Measurements from ENCODE around the gene DOLK.

DOLK gene

DNA sequence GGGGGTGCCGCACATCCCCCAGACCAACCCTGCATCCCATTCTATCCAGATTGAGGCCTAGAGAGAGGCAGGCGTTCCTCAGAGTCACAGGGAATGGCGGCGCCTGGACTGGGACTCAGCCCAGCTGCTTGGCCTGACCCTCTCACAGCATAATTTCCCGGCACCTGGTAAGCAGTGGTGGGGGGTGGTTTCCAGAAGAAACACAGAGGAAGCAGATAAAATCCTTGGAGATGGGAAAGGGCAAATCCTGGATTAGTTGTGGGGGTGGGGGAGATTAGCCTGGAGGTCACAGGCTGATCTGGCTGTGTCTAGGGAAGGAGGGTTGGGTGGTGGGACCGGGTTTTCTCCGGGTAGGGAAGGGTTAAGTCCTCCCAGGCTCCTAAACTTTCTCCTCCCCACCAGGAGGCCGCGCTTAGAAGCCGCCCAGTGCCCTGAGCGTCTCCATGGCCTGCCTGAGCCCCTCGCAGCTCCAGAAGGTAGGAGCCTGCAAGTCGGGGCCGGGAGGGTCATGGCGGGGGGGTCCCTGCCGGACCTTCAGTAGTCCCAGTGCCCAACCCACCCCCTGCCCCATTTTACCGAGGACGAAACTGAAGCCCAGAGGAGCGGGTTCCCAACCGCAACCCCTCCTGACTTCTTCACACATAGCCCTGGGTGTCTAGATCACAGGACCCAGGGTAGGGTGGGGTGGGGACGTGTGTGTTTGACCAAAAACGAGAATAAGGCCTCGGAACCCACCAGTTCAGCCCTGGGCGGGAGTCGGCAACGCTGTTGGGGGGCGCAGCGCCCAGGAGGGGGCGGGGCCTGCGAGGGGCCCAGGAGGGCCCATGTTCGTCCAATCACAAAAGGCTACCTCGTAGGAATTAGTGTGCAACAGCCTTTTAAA is 25.3 kb downstream of the DOLK start:
- H3K27ac Mint-ChIP-seq (ENCODE audit: low read depth), result no peak overlapping the region
- H3K27me3 Mint-ChIP-seq, result no peaks in the 10 kb centered on the region
- ATAC-seq (replicated peaks; ENCODE audit: extremely low read depth, poor library complexity, severe bottlenecking) (no peak), DNase-seq (ENCODE audit: low spot score in 2 of 2) (no peak)
- H3K9me3 Mint-ChIP-seq, result no peaks in the 10 kb centered on the region
- H3K36me3 Mint-ChIP-seq (ENCODE audit: insufficient read depth), result peaks cover 17% of the 10 kb centered on the region
- no peak overlapping the region for H3K4me3 Mint-ChIP-seq
- peaks cover 4% of the 10 kb centered on the region for H3K4me1 Mint-ChIP-seq

DNA sequence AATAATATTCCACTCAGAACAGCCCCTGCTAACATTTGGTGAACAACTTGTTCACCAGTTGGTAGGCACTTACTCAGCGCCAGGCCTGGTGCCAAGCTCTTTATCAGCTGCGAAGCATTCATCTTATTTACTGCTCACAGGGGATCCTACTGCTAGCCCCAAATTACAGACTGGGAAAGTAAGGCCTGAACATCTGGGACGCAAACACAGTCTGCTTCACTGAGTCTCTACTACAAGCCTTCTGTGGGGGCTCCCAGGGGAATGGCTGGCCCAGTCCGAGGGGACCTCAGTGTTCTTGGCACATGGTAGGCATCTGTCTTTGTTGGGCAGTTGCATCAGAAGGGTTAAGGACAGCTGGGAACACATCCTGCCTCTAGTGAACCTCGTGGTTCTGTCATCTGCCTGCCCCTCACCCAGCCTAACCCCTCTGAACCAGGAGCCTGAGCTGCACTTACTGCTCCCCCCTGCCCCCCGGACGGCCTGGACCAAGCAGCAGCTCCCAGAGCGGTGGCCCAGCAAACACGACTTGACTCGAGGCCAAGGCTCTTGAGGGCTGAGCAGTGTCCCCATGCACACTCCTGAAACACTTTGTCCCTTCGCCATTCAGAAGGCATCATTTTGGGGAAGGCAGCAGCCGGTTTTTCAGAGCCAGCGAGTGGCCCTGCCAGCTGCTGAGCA is 26.9 kb downstream of the DOLK start, which contains the start of gene PHYHD1:
PHYHD1 (plus strand) TSS at position 602 of the 678 bp plus-strand sequence. CDS start 1,342 bp downstream, outside the sequence.
- Mint-ChIP-seq H3K36me3 (ENCODE audit: insufficient read depth) (peaks cover 29% of the 10 kb centered on the region), H3K4me3 (no peak within 1 kb of the TSS), H3K27ac (ENCODE audit: low read depth) (no peak within 1 kb of the TSS), H3K4me1 (no peaks in the 10 kb centered on the region), H3K9me3 (no peaks in the 10 kb centered on the region), H3K27me3 (no peaks in the 10 kb centered on the region)
- no peak for ATAC-seq (replicated peaks; ENCODE audit: extremely low read depth, poor library complexity, severe bottlenecking)
- DNase-seq (ENCODE audit: low spot score in 2 of 2), result no peak

DNA sequence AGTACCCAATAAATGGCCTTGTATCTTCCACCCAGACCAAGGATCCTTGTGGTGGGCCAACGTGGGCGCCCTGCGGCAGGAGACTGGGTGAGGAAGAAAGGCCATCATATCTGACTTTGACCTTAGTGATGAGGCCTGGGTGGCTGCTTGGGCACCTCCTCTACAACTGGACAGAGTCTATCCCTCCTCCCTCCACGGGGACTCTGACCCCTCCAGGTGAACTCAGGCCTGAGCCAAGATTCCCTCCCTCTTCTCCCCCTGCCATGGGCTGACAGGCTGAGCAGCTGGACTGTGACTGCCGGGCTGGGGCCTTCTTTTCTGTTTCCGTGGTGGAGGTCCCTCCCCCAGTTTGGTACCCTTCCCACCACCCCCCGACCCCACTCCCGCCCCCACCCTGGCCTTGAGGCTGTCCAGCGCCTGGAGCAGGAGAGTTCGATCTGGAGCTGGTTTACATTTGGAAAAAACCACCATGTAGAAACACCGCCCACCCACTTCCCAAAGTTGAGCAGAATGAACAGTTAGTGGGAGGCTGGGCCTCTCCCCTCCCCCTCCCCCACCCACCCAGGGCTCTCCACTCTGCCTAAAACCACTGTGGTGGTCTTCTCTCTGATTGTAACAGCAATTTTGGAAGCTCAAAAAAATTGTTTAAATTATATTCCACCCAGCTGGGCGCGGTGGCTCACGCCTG is 27.9 kb downstream of the DOLK start:
- no peaks in the 10 kb centered on the region for H3K4me1 Mint-ChIP-seq
- H3K27ac Mint-ChIP-seq (ENCODE audit: low read depth), result peak overlapping the region; percentile 59
- H3K4me3 Mint-ChIP-seq, result no peak overlapping the region
- H3K9me3 Mint-ChIP-seq, result no peaks in the 10 kb centered on the region
- no peaks in the 10 kb centered on the region for H3K27me3 Mint-ChIP-seq
- DNase-seq (ENCODE audit: low spot score in 2 of 2) (no peak), ATAC-seq (replicated peaks; ENCODE audit: extremely low read depth, poor library complexity, severe bottlenecking) (no peak)
- peaks cover 29% of the 10 kb centered on the region for H3K36me3 Mint-ChIP-seq (ENCODE audit: insufficient read depth)

DNA sequence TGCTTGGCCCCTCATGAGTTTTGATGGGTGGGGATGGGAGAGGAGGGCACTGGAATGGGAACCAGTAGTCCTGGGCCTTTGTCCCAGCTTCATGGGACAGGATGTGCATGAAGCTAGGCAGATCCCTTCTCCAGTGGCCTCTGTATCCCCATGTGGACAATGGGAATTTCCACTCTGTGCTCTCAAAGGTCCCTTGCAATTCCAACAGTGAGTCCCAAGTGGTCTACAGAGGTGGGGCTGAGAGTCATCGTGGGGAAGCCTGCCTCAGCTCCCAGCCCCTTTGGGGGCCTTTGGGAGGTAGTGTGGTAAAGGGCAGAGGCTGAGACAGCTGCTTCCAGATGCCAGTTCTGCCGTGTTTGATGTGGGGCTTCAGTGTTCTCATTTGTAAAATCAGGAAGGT is 28.5 kb downstream of the DOLK start:
- Mint-ChIP-seq H3K36me3 (ENCODE audit: insufficient read depth) (peaks cover 29% of the 10 kb centered on the region), H3K27ac (ENCODE audit: low read depth) (peak overlapping the region; percentile 59), H3K4me3 (no peak overlapping the region), H3K27me3 (no peaks in the 10 kb centered on the region), H3K4me1 (no peaks in the 10 kb centered on the region), H3K9me3 (no peaks in the 10 kb centered on the region)
- no peak for DNase-seq (ENCODE audit: low spot score in 2 of 2)
- ATAC-seq (replicated peaks; ENCODE audit: extremely low read depth, poor library complexity, severe bottlenecking), result no peak

DNA sequence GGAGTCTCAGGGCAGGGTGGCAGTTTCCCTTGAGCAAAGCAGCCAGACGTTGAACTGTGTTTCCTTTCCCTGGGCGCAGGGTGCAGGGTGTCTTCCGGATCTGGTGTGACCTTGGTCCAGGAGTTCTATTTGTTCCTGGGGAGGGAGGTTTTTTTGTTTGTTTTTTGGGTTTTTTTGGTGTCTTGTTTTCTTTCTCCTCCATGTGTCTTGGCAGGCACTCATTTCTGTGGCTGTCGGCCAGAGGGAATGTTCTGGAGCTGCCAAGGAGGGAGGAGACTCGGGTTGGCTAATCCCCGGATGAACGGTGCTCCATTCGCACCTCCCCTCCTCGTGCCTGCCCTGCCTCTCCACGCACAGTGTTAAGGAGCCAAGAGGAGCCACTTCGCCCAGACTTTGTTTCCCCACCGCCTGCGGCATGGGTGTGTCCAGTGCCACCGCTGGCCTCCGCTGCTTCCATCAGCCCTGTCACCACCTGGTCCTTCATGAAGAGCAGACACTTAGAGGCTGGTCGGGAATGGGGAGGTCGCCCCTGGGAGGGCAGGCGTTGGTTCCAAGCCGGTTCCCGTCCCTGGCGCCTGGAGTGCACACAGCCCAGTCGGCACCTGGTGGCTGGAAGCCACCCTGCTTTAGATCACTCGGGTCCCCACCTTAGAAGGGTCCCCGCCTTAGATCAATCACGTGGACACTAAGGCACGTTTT is 30.1 kb downstream of the DOLK start:
- H3K4me3 Mint-ChIP-seq, result no peak overlapping the region
- no peaks in the 10 kb centered on the region for H3K27me3 Mint-ChIP-seq
- no peaks in the 10 kb centered on the region for H3K9me3 Mint-ChIP-seq
- no peak for DNase-seq (ENCODE audit: low spot score in 2 of 2)
- H3K27ac Mint-ChIP-seq (ENCODE audit: low read depth), result no peak overlapping the region
- no peak for ATAC-seq (replicated peaks; ENCODE audit: extremely low read depth, poor library complexity, severe bottlenecking)
- H3K36me3 Mint-ChIP-seq (ENCODE audit: insufficient read depth), result peaks cover 33% of the 10 kb centered on the region
- H3K4me1 Mint-ChIP-seq, result peaks cover 15% of the 10 kb centered on the region

DNA sequence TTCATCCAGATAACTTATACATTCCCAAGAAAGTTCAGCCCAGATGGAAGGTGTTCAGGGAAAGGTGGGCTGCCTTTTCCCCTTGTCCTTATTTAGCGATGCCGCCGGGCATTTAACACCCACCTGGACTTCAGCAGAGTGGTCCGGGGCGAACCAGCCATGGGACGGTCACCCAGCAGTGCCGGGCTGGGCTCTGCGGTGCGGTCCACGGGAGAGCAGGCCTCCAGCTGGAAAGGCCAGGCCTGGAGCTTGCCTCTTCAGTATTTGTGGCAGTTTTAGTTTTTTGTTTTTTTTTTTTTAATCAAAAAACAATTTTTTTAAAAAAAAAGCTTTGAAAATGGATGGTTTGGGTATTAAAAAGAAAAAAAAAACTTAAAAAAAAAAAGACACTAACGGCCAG is 30.7 kb downstream of the DOLK start:
- no peaks in the 10 kb centered on the region for H3K9me3 Mint-ChIP-seq
- DNase-seq (ENCODE audit: low spot score in 2 of 2) (no peak), ATAC-seq (replicated peaks; ENCODE audit: extremely low read depth, poor library complexity, severe bottlenecking) (no peak)
- H3K36me3 Mint-ChIP-seq (ENCODE audit: insufficient read depth), result peaks cover 33% of the 10 kb centered on the region
- H3K27me3 Mint-ChIP-seq, result no peaks in the 10 kb centered on the region
- H3K27ac Mint-ChIP-seq (ENCODE audit: low read depth), result no peak overlapping the region
- no peak overlapping the region for H3K4me3 Mint-ChIP-seq
- H3K4me1 Mint-ChIP-seq, result peaks cover 20% of the 10 kb centered on the region

DNA sequence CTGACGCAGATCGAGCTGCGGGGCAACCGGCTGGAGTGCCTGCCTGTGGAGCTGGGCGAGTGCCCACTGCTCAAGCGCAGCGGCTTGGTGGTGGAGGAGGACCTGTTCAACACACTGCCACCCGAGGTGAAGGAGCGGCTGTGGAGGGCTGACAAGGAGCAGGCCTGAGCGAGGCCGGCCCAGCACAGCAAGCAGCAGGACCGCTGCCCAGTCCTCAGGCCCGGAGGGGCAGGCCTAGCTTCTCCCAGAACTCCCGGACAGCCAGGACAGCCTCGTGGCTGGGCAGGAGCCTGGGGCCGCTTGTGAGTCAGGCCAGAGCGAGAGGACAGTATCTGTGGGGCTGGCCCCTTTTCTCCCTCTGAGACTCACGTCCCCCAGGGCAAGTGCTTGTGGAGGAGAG is 31.2 kb downstream of the DOLK start:
- H3K9me3 Mint-ChIP-seq, result no peaks in the 10 kb centered on the region
- no peak for ATAC-seq (replicated peaks; ENCODE audit: extremely low read depth, poor library complexity, severe bottlenecking)
- H3K4me1 Mint-ChIP-seq, result peaks cover 20% of the 10 kb centered on the region
- peak overlapping the region; percentile 25 for H3K27ac Mint-ChIP-seq (ENCODE audit: low read depth)
- peaks cover 33% of the 10 kb centered on the region for H3K36me3 Mint-ChIP-seq (ENCODE audit: insufficient read depth)
- no peaks in the 10 kb centered on the region for H3K27me3 Mint-ChIP-seq
- H3K4me3 Mint-ChIP-seq, result no peak overlapping the region
- DNase-seq (ENCODE audit: low spot score in 2 of 2), result no peak

DNA sequence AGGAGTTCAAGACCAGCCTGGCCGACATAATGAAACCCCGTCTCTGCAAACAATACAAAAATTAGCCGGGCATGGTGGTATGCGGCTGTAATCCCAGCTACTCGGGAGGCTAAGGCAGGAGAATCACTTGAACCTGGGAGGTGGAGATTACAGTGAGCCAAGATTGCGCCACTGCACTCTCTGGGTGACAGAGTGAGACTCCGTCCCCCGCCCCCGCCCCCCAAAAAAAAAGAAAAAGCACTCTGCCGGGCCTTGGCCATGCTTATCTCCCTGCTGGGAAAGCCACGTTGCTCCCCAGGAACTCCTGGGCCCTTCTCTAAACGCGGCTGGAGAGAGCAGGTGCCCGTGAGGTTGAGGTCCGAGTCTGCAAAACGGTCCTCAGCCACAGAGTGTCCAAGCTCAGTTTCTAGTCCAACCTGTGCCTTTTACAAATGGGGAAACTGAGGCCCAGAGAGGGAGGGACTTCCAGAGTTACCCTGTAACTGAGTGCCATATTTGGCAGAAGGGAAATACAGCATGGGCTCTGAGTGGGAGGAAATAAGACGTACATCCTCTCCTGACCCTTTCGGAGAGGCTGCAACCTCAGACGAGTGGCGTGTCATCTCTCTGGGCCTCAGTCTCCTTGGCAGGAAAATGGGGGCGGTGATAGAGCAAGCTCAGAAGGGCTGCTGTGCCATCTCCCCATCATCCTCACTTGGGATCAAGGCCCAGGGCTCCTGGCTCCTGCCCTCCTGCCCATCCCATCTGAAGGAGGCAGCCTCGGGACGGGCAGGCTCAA is 33.2 kb downstream of the DOLK start:
- no peak overlapping the region for H3K27ac Mint-ChIP-seq (ENCODE audit: low read depth)
- peaks cover 33% of the 10 kb centered on the region for H3K36me3 Mint-ChIP-seq (ENCODE audit: insufficient read depth)
- ATAC-seq (replicated peaks; ENCODE audit: extremely low read depth, poor library complexity, severe bottlenecking) (no peak), DNase-seq (ENCODE audit: low spot score in 2 of 2) (no peak)
- peaks cover 25% of the 10 kb centered on the region for H3K4me1 Mint-ChIP-seq
- no peak overlapping the region for H3K4me3 Mint-ChIP-seq
- H3K27me3 Mint-ChIP-seq, result no peaks in the 10 kb centered on the region
- no peaks in the 10 kb centered on the region for H3K9me3 Mint-ChIP-seq

DNA sequence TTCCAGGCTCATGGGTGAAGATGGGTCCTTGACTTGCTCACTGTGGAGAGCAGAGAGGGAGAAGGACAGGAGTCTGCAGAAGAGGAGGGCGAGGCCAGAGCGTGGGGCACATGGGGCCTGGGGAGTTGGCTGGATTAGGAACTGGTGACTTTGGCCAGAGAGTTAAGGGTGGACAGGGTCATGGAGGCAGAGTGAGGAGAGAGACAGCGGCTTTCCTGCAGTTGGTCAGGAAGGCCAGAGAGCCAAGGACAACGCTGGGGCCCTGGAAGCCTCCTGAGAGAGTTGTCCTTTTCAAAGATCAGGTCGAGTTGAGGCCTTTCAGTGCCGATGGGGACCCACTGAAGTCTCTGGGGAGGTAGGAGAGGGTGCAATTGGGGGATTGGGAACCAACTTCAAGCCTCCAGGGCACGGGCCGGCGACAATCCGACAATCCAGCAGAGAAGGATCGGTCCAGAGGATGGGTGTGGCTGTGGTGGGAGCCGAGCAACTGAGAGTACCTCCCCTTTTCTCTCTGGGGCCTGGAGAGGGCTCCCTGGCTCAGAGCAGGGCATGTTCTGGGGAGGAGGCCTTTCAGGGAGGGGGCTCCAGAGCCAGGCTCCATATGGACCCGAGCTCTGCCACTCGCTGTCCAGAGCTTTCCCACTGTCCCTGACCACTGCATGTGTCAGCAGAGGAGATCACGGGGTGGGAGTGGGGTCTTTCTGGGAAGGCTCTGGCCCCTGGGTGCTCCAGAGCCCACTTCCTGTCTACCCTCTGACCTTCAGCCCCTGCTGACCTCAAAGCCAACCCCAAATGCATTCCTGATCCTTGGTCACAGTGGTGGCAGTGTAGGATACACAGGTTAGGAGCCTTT is 34.1 kb downstream of the DOLK start:
- DNase-seq (ENCODE audit: low spot score in 2 of 2) (no peak), ATAC-seq (replicated peaks; ENCODE audit: extremely low read depth, poor library complexity, severe bottlenecking) (no peak)
- H3K9me3 Mint-ChIP-seq, result no peaks in the 10 kb centered on the region
- peak overlapping the region; percentile 89 for H3K27ac Mint-ChIP-seq (ENCODE audit: low read depth)
- H3K36me3 Mint-ChIP-seq (ENCODE audit: insufficient read depth), result peaks cover 34% of the 10 kb centered on the region
- H3K4me1 Mint-ChIP-seq, result peaks cover 25% of the 10 kb centered on the region
- peak overlapping the region; percentile 52 for H3K4me3 Mint-ChIP-seq
- no peaks in the 10 kb centered on the region for H3K27me3 Mint-ChIP-seq

DNA sequence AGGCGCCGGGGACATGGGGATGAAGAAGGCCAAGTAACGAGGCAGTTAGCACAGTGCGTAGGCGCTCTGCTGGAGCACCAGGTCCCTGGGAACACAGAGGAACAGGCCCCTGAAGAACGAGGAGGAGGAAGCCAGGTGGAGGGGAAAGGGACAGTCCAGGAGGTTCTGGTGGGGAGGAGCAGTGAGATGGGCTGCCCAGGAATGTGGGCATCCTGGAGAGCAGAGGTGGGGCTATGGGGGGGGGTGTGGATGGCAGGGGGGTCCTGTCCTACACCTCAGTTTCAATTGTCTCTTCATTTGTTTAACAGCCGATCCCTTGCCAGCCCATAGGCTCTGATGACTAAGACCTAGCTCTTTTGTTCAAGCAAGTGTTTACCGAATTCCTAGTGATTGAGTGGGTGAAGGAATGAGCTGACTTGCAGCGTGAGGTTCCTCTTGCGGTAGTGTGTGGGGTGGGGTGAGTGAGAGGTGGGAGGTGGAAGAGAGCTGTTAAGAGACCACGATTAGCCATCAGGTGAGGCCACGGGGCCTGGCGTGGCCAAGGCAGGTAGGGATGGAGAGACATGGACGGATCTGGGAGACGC is 35.0 kb downstream of the DOLK start:
- H3K9me3 Mint-ChIP-seq, result no peaks in the 10 kb centered on the region
- peaks cover 28% of the 10 kb centered on the region for H3K4me1 Mint-ChIP-seq
- peaks cover 29% of the 10 kb centered on the region for H3K36me3 Mint-ChIP-seq (ENCODE audit: insufficient read depth)
- DNase-seq (ENCODE audit: low spot score in 2 of 2), result no peak
- H3K4me3 Mint-ChIP-seq, result peak overlapping the region; percentile 52
- ATAC-seq (replicated peaks; ENCODE audit: extremely low read depth, poor library complexity, severe bottlenecking), result no peak
- no peaks in the 10 kb centered on the region for H3K27me3 Mint-ChIP-seq
- H3K27ac Mint-ChIP-seq (ENCODE audit: low read depth), result peak overlapping the region; percentile 89

DNA sequence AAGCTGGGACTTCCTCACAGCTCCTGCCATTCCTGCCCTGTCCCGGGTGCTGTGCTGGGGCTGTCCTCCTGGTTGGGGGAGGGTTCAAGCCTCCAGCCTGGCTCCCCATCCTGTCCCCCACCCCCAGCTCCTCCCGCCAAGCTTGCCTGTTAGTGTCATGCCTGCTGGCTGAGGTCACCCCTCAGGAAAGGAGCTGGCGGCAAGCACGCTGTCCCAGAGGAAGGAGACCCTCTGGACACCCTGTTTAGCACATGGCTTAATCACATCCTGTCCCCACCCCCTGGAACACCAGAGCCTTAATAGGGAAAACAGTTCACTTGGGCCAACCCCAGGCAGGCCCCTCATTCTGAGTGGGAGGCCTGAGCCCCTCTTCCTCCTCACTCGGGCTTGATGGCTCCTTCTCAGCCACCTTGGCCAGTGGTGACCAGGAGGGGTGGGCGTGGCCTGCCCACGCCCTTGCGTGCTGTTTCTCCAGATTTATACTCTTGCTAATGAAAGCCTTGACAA is 35.8 kb downstream of the DOLK start:
- Mint-ChIP-seq H3K27ac (ENCODE audit: low read depth) (peak overlapping the region; percentile 89), H3K9me3 (no peaks in the 10 kb centered on the region), H3K4me3 (no peak overlapping the region), H3K36me3 (ENCODE audit: insufficient read depth) (peaks cover 25% of the 10 kb centered on the region), H3K27me3 (no peaks in the 10 kb centered on the region), H3K4me1 (peaks cover 30% of the 10 kb centered on the region)
- no peak for DNase-seq (ENCODE audit: low spot score in 2 of 2)
- ATAC-seq (replicated peaks; ENCODE audit: extremely low read depth, poor library complexity, severe bottlenecking), result no peak
